Neural cell (in vitro differentiated cells): ENCODE results near the gene GLI3. TPM values are rescaled to one million over a fixed set of nuclear protein-coding genes. Genes with fewer than 3 reads are reported as not detected.

Experiments
- H2AFZ ChIP-seq: fragments of 200-600, 300-800 bp; sonication (generic), shearing (Covaris generic); 2 replicates; pipeline ENCODE4 v1.6.0; 2014; ENCODE audit warnings: low read depth, mild to moderate bottlenecking, antibody characterized with exemption, low read length, moderate library complexity
- H3F3A ChIP-seq: fragments of 200-600 bp; shearing (Covaris generic); 2 replicates; pipeline ENCODE4 v1.6.1; 2016; ENCODE audit warnings: mild to moderate bottlenecking, moderate library complexity, mixed read lengths, antibody characterized with exemption, low read length; ENCODE audit not compliant: insufficient read depth, poor library complexity, severe bottlenecking
- H3K27ac ChIP-seq: fragments of 200-600, 300-800 bp; sonication (generic), shearing (Covaris generic); 2 replicates; pipeline ENCODE4 v1.5.1; 2014; ENCODE audit warnings: mild to moderate bottlenecking, low read length, moderate library complexity
- H3K27me3 ChIP-seq: fragments of 300-800, 200-600 bp; sonication (generic), shearing (Covaris generic); 2 replicates; pipeline ENCODE4 v1.6.0; 2014; ENCODE audit warnings: mild to moderate bottlenecking, low read depth, low read length, moderate library complexity; ENCODE audit not compliant: insufficient read depth
- H3K36me3 ChIP-seq: fragments of 300-800, 200-600 bp; sonication (generic), shearing (Covaris generic); 2 replicates; pipeline ENCODE4 v1.5.1; 2014; ENCODE audit warnings: mild to moderate bottlenecking, antibody characterized with exemption, low read length, moderate library complexity; ENCODE audit not compliant: insufficient read depth
- H3K4me2 ChIP-seq: fragments of 300-800, 200-600 bp; sonication (generic), shearing (Covaris generic); 2 replicates; pipeline ENCODE4 v1.6.0; 2014; ENCODE audit warnings: mild to moderate bottlenecking, low read length
- H3K4me3 ChIP-seq: fragments of 300-800, 200-600 bp; sonication (generic), shearing (Covaris generic); 2 replicates; pipeline ENCODE4 v1.5.1; 2014; ENCODE audit warnings: mild to moderate bottlenecking, low read length, moderate library complexity
- H3K79me2 ChIP-seq: fragments of 200-600 bp; shearing (Covaris generic); replicated peaks from 2 replicates; pipeline ENCODE4 v1.6.0; 2014; ENCODE audit warnings: mild to moderate bottlenecking, low read length, moderate library complexity; ENCODE audit not compliant: insufficient read depth
- H3K9ac ChIP-seq: fragments of 300-800, 200-600 bp; sonication (generic), shearing (Covaris generic); 2 replicates; pipeline ENCODE4 v1.6.1; 2016; ENCODE audit warnings: mild to moderate bottlenecking, low read length, mixed read lengths
- H3K9me2 ChIP-seq: fragments of 200-600 bp; shearing (Covaris generic); 2 replicates; pipeline ENCODE4 v1.6.1; 2016; ENCODE audit warnings: mild to moderate bottlenecking, low read length, mixed read lengths; ENCODE audit not compliant: insufficient read depth
- H3K9me3 ChIP-seq: fragments of 200-600, 300-800 bp; sonication (generic), shearing (Covaris generic); 2 replicates; pipeline ENCODE4 v1.6.1; 2016; ENCODE audit warnings: mild to moderate bottlenecking, mixed run types, low read length, moderate library complexity, mixed read lengths
- H4K20me1 ChIP-seq: fragments of 200-600 bp; shearing (Covaris generic); 2 replicates; pipeline ENCODE4 v1.6.1; 2016; ENCODE audit warnings: mild to moderate bottlenecking, mixed run types; ENCODE audit not compliant: insufficient read depth
- CTCF ChIP-seq: fragments of 450-650 bp; IDR thresholded peaks from 2 replicates; pipeline ENCODE4 v1.5.1; 2014; ENCODE audit warnings: antibody characterized with exemption, mild to moderate bottlenecking, moderate library complexity; ENCODE audit not compliant: poor library complexity, severe bottlenecking
- EP300 ChIP-seq: fragments of 450-650 bp; conservative IDR thresholded peaks from 2 replicates; pipeline ENCODE4 v1.6.1; 2014; ENCODE audit warnings: antibody characterized with exemption, mild to moderate bottlenecking, moderate library complexity; ENCODE audit not compliant: poor library complexity, severe bottlenecking
- EZH2 ChIP-seq: fragments of 200-600, 300-800 bp; shearing (Covaris generic), sonication (generic); IDR thresholded peaks from 2 replicates; pipeline ENCODE4 v1.6.1; 2014; ENCODE audit warnings: antibody characterized with exemption, low read length, borderline replicate concordance, mild to moderate bottlenecking; ENCODE audit not compliant: insufficient read depth, poor library complexity, severe bottlenecking
- MXI1 ChIP-seq: fragments of 450-650 bp; conservative IDR thresholded peaks from 2 replicates; pipeline ENCODE4 v1.6.1; 2014; ENCODE audit warnings: antibody characterized with exemption, mild to moderate bottlenecking; ENCODE audit not compliant: poor library complexity, severe bottlenecking
- POLR2AphosphoS5 ChIP-seq: IDR thresholded peaks from 2 replicates; pipeline ENCODE4 v1.6.1; 2012
- RAD21 ChIP-seq: fragments of 450-650 bp; conservative IDR thresholded peaks from 2 replicates; pipeline ENCODE4 v1.6.1; 2014; ENCODE audit warnings: antibody characterized with exemption, mild to moderate bottlenecking, moderate library complexity
- SMC3 ChIP-seq: fragments of 450-650 bp; conservative IDR thresholded peaks from 2 replicates; pipeline ENCODE4 v1.6.1; 2014; ENCODE audit warnings: antibody characterized with exemption, mild to moderate bottlenecking, moderate library complexity; ENCODE audit not compliant: poor library complexity
- TAF1 ChIP-seq: IDR thresholded peaks from 2 replicates; pipeline ENCODE4 v1.6.1; 2012; ENCODE audit warnings: low read depth
- polyA plus RNA-seq: library from polyadenylated mRNA; depleted of rRNA; stranded (reverse); fragments of >200 nt; gene quantifications from 2 replicates; pipeline ENCODE4 v1.2.3, GENCODE V29; 2014
- TF ChIP-seq, protein P1 (sequence below): IDR thresholded peaks from 2 replicates; pipeline ENCODE4 v1.6.1; 2012; ENCODE audit warnings: borderline replicate concordance

Gene GLI3
- polyA plus RNA-seq, 1 donor from 2014 or later: 0.19 TPM

DNA sequence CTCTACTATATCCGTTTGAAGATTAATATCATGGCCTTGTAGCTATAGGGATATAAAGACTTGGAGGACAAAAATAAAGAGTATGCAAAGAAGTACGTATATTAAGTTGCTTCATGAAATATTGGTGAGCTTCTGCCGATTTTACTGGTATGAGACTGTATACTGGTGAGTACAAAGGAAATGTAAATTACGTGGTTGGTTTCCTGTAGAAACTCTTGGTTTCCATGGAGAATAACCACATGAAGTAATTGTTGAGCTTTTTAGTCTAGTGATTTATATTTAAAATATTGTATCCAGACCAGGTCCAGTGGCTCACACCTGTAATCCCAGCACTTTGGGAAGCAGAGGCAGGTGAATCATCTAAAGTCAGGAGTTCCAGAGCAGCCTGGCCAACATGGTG, 32.2 kb upstream of the GLI3 start:
- Histone ChIP-seq H3K9me3 (no peaks in the 10 kb centered on the region), H3K79me2 (no peaks in the 10 kb centered on the region), H3K27me3 (no peaks in the 10 kb centered on the region), H3K4me2 (no peak overlapping the region), H4K20me1 (no peaks in the 10 kb centered on the region), H3K9me2 (no peaks in the 10 kb centered on the region), H3K36me3 (no peaks in the 10 kb centered on the region), H2AFZ (no peak overlapping the region), H3K9ac (no peak overlapping the region), H3F3A (no peaks in the 10 kb centered on the region), H3K4me3 (no peak overlapping the region), H3K27ac (no peak overlapping the region)
- TF ChIP-seq MXI1: no peak
- TF ChIP-seq, protein P1, sequence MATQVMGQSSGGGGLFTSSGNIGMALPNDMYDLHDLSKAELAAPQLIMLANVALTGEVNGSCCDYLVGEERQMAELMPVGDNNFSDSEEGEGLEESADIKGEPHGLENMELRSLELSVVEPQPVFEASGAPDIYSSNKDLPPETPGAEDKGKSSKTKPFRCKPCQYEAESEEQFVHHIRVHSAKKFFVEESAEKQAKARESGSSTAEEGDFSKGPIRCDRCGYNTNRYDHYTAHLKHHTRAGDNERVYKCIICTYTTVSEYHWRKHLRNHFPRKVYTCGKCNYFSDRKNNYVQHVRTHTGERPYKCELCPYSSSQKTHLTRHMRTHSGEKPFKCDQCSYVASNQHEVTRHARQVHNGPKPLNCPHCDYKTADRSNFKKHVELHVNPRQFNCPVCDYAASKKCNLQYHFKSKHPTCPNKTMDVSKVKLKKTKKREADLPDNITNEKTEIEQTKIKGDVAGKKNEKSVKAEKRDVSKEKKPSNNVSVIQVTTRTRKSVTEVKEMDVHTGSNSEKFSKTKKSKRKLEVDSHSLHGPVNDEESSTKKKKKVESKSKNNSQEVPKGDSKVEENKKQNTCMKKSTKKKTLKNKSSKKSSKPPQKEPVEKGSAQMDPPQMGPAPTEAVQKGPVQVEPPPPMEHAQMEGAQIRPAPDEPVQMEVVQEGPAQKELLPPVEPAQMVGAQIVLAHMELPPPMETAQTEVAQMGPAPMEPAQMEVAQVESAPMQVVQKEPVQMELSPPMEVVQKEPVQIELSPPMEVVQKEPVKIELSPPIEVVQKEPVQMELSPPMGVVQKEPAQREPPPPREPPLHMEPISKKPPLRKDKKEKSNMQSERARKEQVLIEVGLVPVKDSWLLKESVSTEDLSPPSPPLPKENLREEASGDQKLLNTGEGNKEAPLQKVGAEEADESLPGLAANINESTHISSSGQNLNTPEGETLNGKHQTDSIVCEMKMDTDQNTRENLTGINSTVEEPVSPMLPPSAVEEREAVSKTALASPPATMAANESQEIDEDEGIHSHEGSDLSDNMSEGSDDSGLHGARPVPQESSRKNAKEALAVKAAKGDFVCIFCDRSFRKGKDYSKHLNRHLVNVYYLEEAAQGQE: no peak
- TF ChIP-seq SMC3: no peak
- TF ChIP-seq CTCF: no peak
- no peak for TF ChIP-seq POLR2AphosphoS5
- TF ChIP-seq EZH2: no peak
- no peak for TF ChIP-seq TAF1
- no peak for TF ChIP-seq EP300
- TF ChIP-seq RAD21: no peak

- no peak overlapping the region for H3K4me3 ChIP-seq
- no peaks in the 10 kb centered on the region for H3K79me2 ChIP-seq
- no peaks in the 10 kb centered on the region for H3K27me3 ChIP-seq
- no peak overlapping the region for H3K4me2 ChIP-seq
- no peak overlapping the region for H2AFZ ChIP-seq
- no peak overlapping the region for H3K27ac ChIP-seq
- no peak overlapping the region for H3K9ac ChIP-seq
- no peaks in the 10 kb centered on the region for H3K9me3 ChIP-seq
- no peaks in the 10 kb centered on the region for H4K20me1 ChIP-seq
- TF ChIP-seq CTCF (no peak), MXI1 (no peak), EZH2 (no peak), TAF1 (no peak)
- H3K36me3 ChIP-seq: no peaks in the 10 kb centered on the region
- H3F3A ChIP-seq: no peaks in the 10 kb centered on the region
- H3K9me2 ChIP-seq: no peaks in the 10 kb centered on the region
Measured at GRCh38 chr7:42264702-42265101, 27.7 kb upstream of the GLI3 start.
